ENCODE results near the gene SENP5.
"Not testable (repeated sequence)": the region's sequence is repeated elsewhere in the genome, so short reads cannot be mapped to it uniquely, and the experiment has no call there.

SENP5 gene

GRCh38 chr3:196944037-196944790, 76.5 kb downstream of the SENP5 start:
- peak overlapping the region; percentile 95 for H3K4me3 ChIP-seq (ENCODE audit: low read length)
- not testable (repeated sequence) for H3K9ac ChIP-seq (ENCODE audit: low read length); H3K9me3 ChIP-seq (ENCODE audit: control insufficient read depth, low read depth, low read length); H3K36me3 ChIP-seq (ENCODE audit: control insufficient read depth, low read depth, low read length); H3K27me3 ChIP-seq (ENCODE audit: control insufficient read depth, insufficient read depth, low read length); H3K4me1 ChIP-seq (ENCODE audit: control insufficient read depth, low read depth, low read length); H3K27ac ChIP-seq (ENCODE audit: low read length)

- Histone ChIP-seq H3K4me1 (ENCODE audit: control insufficient read depth, low read depth, low read length) (no peaks in the 10 kb centered on the region), H3K36me3 (ENCODE audit: control insufficient read depth, low read depth, low read length) (no peaks in the 10 kb centered on the region), H3K9me3 (ENCODE audit: control insufficient read depth, low read depth, low read length) (no peaks in the 10 kb centered on the region), H3K27ac (ENCODE audit: low read length) (no peak overlapping the region), H3K9ac (ENCODE audit: low read length) (no peak overlapping the region), H3K4me3 (ENCODE audit: low read length) (no peak overlapping the region), H3K27me3 (ENCODE audit: control insufficient read depth, insufficient read depth, low read length) (no peaks in the 10 kb centered on the region)
These were observed 79.6 kb downstream of the SENP5 start for GRCh38 chr3:196947136-196947859.

DNA sequence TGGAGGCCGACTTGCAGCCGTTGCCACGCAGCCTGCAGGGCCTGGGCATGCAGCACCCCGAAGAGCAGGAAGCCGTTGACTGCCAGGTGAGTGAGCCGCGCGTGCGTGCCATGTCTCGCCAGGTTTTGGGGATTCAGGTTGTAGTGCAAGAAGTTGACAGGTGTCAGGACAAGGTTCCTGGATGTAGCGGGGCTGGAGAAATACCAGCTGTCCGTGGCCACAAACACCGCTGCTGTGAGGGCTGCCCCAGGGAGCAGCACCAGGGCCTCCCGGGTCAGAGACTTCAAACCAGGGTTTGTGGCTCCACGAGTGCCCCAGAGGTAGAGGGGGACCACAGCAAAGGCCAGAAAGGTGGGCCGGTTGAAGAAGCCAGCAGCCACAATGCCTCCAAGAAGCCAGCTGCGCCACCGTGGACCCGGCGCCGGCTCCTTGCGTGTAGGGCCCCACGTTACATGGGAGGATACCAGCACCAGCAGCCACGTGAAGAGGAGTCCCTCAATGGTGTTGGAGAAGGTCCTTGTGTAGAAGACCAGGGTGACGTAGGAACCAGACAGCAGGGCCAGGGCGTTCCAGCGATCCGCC, 80.2 kb downstream of the SENP5 start:
- H3K27ac ChIP-seq (ENCODE audit: low read length): no peak overlapping the region
- H3K9me3 ChIP-seq (ENCODE audit: control insufficient read depth, low read depth, low read length): no peaks in the 10 kb centered on the region
- H3K9ac ChIP-seq (ENCODE audit: low read length): no peak overlapping the region
- no peak overlapping the region for H3K4me3 ChIP-seq (ENCODE audit: low read length)
- no peaks in the 10 kb centered on the region for H3K36me3 ChIP-seq (ENCODE audit: control insufficient read depth, low read depth, low read length)
- no peaks in the 10 kb centered on the region for H3K4me1 ChIP-seq (ENCODE audit: control insufficient read depth, low read depth, low read length)
- no peaks in the 10 kb centered on the region for H3K27me3 ChIP-seq (ENCODE audit: control insufficient read depth, insufficient read depth, low read length)

- Histone ChIP-seq H3K4me3 (ENCODE audit: low read length) (no peak overlapping the region), H3K36me3 (ENCODE audit: control insufficient read depth, low read depth, low read length) (no peaks in the 10 kb centered on the region), H3K27ac (ENCODE audit: low read length) (no peak overlapping the region), H3K9ac (ENCODE audit: low read length) (no peak overlapping the region), H3K4me1 (ENCODE audit: control insufficient read depth, low read depth, low read length) (no peaks in the 10 kb centered on the region), H3K9me3 (ENCODE audit: control insufficient read depth, low read depth, low read length) (no peaks in the 10 kb centered on the region), H3K27me3 (ENCODE audit: control insufficient read depth, insufficient read depth, low read length) (no peaks in the 10 kb centered on the region)
These were observed 80.9 kb downstream of the SENP5 start for GRCh38 chr3:196948442-196949284.

DNA sequence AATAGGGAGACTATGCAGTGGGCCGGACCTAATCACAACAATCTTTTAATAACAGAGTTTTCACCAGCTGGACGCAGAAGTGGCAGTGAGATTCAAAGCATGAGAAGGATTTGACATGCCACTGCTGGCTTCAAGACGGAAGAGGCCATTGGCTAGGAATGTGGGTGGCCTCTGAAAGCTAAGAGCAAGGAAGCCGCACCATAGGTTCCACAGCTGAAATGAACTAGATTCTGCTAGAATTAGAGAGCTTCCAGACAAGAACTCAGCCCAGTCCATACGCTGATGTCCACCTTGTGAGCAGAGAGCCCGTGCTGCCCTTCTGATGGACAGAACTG, 81.5 kb downstream of the SENP5 start:
- Histone ChIP-seq H3K36me3 (ENCODE audit: control insufficient read depth, low read depth, low read length) (no peaks in the 10 kb centered on the region), H3K9ac (ENCODE audit: low read length) (no peak overlapping the region), H3K27me3 (ENCODE audit: control insufficient read depth, insufficient read depth, low read length) (no peaks in the 10 kb centered on the region), H3K4me1 (ENCODE audit: control insufficient read depth, low read depth, low read length) (no peaks in the 10 kb centered on the region), H3K4me3 (ENCODE audit: low read length) (no peak overlapping the region), H3K27ac (ENCODE audit: low read length) (no peak overlapping the region), H3K9me3 (ENCODE audit: control insufficient read depth, low read depth, low read length) (no peaks in the 10 kb centered on the region)

DNA sequence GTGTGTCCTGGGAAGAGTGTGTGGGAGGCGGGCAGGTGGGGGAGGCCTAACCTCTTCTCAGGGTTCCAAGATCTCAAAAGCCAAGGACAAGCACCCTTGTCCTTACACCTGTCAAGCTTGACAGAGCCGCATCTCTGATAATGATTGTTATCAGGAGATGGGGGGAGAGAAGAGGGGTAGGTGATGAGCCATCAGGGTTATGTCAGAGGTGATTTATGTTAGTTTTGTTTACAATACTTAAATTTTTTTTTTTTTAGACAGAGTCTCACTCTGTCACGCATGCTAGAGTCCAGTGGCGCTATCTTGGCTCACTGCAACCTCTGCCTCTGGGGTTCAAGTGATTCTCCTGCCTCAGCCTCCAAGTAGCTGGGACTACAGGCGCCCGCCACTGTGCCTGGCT, 82.0 kb downstream of the SENP5 start:
- H3K9ac ChIP-seq (ENCODE audit: low read length): no peak overlapping the region
- H3K4me1 ChIP-seq (ENCODE audit: control insufficient read depth, low read depth, low read length): no peaks in the 10 kb centered on the region
- no peaks in the 10 kb centered on the region for H3K36me3 ChIP-seq (ENCODE audit: control insufficient read depth, low read depth, low read length)
- no peaks in the 10 kb centered on the region for H3K27me3 ChIP-seq (ENCODE audit: control insufficient read depth, insufficient read depth, low read length)
- no peak overlapping the region for H3K27ac ChIP-seq (ENCODE audit: low read length)
- no peaks in the 10 kb centered on the region for H3K9me3 ChIP-seq (ENCODE audit: control insufficient read depth, low read depth, low read length)
- H3K4me3 ChIP-seq (ENCODE audit: low read length): no peak overlapping the region

GRCh38 chr3:196951371-196951770, 83.7 kb downstream of the SENP5 start:
- Histone ChIP-seq H3K4me1 (ENCODE audit: control insufficient read depth, low read depth, low read length) (no peaks in the 10 kb centered on the region), H3K9ac (ENCODE audit: low read length) (no peak overlapping the region), H3K27me3 (ENCODE audit: control insufficient read depth, insufficient read depth, low read length) (no peaks in the 10 kb centered on the region), H3K36me3 (ENCODE audit: control insufficient read depth, low read depth, low read length) (no peaks in the 10 kb centered on the region), H3K27ac (ENCODE audit: low read length) (no peak overlapping the region), H3K4me3 (ENCODE audit: low read length) (no peak overlapping the region), H3K9me3 (ENCODE audit: control insufficient read depth, low read depth, low read length) (no peaks in the 10 kb centered on the region)

DNA sequence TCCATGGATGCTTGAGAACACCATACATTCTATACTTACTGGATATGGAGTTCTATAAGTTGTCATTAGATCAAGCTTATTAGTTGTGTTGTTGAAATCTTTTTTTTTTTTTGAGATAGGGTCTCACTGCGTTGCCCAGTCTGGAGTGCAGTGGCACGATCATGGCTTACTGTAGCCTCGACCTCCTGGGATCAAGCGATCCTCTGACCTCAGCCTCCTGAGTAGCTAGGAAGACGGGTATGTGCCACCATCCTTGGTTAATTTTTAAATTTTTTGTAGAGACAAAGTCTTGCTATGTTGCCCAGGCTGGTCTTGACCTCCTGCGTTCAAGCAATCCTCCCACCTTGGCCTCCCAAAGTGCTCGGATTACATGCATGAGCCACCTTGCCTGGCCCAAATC, 87.1 kb downstream of the SENP5 start:
- Histone ChIP-seq H3K36me3 (ENCODE audit: control insufficient read depth, low read depth, low read length) (no peaks in the 10 kb centered on the region), H3K27me3 (ENCODE audit: control insufficient read depth, insufficient read depth, low read length) (peaks cover 6% of the 10 kb centered on the region)

GRCh38 chr3:196962108-196962929, 94.6 kb downstream of the SENP5 start:
- Histone ChIP-seq H3K9ac (ENCODE audit: low read length) (no peak overlapping the region), H3K27me3 (ENCODE audit: control insufficient read depth, insufficient read depth, low read length) (peaks cover 41% of the 10 kb centered on the region), H3K27ac (ENCODE audit: low read length) (no peak overlapping the region), H3K4me1 (ENCODE audit: control insufficient read depth, low read depth, low read length) (no peaks in the 10 kb centered on the region), H3K4me3 (ENCODE audit: low read length) (no peak overlapping the region), H3K36me3 (ENCODE audit: control insufficient read depth, low read depth, low read length) (no peaks in the 10 kb centered on the region), H3K9me3 (ENCODE audit: control insufficient read depth, low read depth, low read length) (no peaks in the 10 kb centered on the region)

More for the DNA sequence above, 87.1 kb downstream of the SENP5 start:
- Histone ChIP-seq H3K4me1 (ENCODE audit: control insufficient read depth, low read depth, low read length) (no peaks in the 10 kb centered on the region), H3K4me3 (ENCODE audit: low read length) (no peak overlapping the region), H3K9me3 (ENCODE audit: control insufficient read depth, low read depth, low read length) (no peaks in the 10 kb centered on the region), H3K27ac (ENCODE audit: low read length) (no peak overlapping the region), H3K9ac (ENCODE audit: low read length) (no peak overlapping the region)

- Histone ChIP-seq H3K27me3 (ENCODE audit: control insufficient read depth, insufficient read depth, low read length) (peaks cover 49% of the 10 kb centered on the region), H3K9ac (ENCODE audit: low read length) (no peak overlapping the region), H3K9me3 (ENCODE audit: control insufficient read depth, low read depth, low read length) (no peaks in the 10 kb centered on the region), H3K36me3 (ENCODE audit: control insufficient read depth, low read depth, low read length) (no peaks in the 10 kb centered on the region), H3K4me3 (ENCODE audit: low read length) (no peak overlapping the region), H3K27ac (ENCODE audit: low read length) (no peak overlapping the region), H3K4me1 (ENCODE audit: control insufficient read depth, low read depth, low read length) (no peaks in the 10 kb centered on the region)
These were observed 95.4 kb downstream of the SENP5 start for GRCh38 chr3:196962930-196963630.

Data from iPS-18a (cell line).